Mesothelial cell of epicardium (in vitro differentiated cells): ENCODE results near the gene ZNF737. TPM values are rescaled to one million over a fixed set of nuclear protein-coding genes. Genes with fewer than 3 reads are reported as not detected.
A peak's percentile ranks its signal among the peaks of the same experiment; 100 is the strongest.
"Not testable (repeated sequence)": the region's sequence is repeated elsewhere in the genome, so short reads cannot be mapped to it uniquely, and the experiment has no call there.

Experiments
- DNase-seq, 2 experiments: peaks; one replicate each; pipeline ENCODE4 v3.0.0; 2021; ENCODE audit warnings: low spot score in 2 of 2; ENCODE audit not compliant: unreplicated experiment in 2 of 2
- H3K27ac Mint-ChIP-seq: 2 replicates; pipeline ENCODE4 v1.8.0; 2021; ENCODE audit warnings: mixed read lengths
- H3K27me3 Mint-ChIP-seq: 2 replicates; pipeline ENCODE4 v1.8.0; 2021; ENCODE audit warnings: low read depth, mixed read lengths
- H3K36me3 Mint-ChIP-seq: 2 replicates; pipeline ENCODE4 v1.8.0; 2021; ENCODE audit warnings: mixed read lengths
- H3K4me1 Mint-ChIP-seq: 2 replicates; pipeline ENCODE4 v1.8.0; 2021; ENCODE audit warnings: mixed read lengths
- H3K4me3 Mint-ChIP-seq: 2 replicates; pipeline ENCODE4 v1.8.0; 2021; ENCODE audit warnings: mild to moderate bottlenecking, moderate library complexity, mixed read lengths
- H3K9me3 Mint-ChIP-seq: 2 replicates; pipeline ENCODE4 v1.8.0; 2021; ENCODE audit warnings: mixed read lengths
- total RNA-seq: library from RNA; stranded (reverse); gene quantifications from 3 replicates; pipeline ENCODE4 v1.2.1, GENCODE V29; 2021
- TF ChIP-seq, protein P1 (sequence below): fragments of 200-600 bp; sonication (generic); IDR thresholded peaks from one replicate; pipeline ENCODE4 v1.5.0; 2021; ENCODE audit warnings: antibody characterized with exemption; ENCODE audit not compliant: unreplicated experiment

ZNF737 gene
- total RNA-seq, 1 donor from 2014 or later = 31.1 TPM

DNA sequence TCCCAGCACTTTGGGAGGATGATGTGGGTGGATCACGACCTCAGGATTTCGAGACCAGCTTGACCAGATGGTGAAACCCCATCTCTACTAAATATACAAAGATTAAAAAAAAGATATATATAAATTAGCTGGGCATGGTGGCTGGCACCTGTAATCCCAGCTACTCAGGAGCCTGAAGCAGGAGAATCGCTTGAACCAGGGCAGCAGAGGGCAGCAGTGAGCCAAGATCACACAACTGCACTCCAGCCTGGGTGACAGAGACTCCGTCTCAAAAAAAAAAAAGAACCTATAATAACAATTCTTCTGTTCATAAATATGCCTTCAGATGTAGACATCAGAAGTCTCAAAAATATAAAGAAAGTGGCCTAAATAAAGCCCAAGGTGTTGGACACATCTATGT, 7.6 kb downstream of the ZNF737 start:
- no peaks in the 10 kb centered on the region for H3K27me3 Mint-ChIP-seq
- no peak overlapping the region for H3K27ac Mint-ChIP-seq
- peaks cover 76% of the 10 kb centered on the region for H3K36me3 Mint-ChIP-seq
- TF ChIP-seq, protein P1, sequence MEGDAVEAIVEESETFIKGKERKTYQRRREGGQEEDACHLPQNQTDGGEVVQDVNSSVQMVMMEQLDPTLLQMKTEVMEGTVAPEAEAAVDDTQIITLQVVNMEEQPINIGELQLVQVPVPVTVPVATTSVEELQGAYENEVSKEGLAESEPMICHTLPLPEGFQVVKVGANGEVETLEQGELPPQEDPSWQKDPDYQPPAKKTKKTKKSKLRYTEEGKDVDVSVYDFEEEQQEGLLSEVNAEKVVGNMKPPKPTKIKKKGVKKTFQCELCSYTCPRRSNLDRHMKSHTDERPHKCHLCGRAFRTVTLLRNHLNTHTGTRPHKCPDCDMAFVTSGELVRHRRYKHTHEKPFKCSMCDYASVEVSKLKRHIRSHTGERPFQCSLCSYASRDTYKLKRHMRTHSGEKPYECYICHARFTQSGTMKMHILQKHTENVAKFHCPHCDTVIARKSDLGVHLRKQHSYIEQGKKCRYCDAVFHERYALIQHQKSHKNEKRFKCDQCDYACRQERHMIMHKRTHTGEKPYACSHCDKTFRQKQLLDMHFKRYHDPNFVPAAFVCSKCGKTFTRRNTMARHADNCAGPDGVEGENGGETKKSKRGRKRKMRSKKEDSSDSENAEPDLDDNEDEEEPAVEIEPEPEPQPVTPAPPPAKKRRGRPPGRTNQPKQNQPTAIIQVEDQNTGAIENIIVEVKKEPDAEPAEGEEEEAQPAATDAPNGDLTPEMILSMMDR = no peak
- DNase-seq = no peak
- H3K9me3 Mint-ChIP-seq = peaks cover 66% of the 10 kb centered on the region
- H3K4me3 Mint-ChIP-seq = no peak overlapping the region
- H3K4me1 Mint-ChIP-seq = no peaks in the 10 kb centered on the region

DNA sequence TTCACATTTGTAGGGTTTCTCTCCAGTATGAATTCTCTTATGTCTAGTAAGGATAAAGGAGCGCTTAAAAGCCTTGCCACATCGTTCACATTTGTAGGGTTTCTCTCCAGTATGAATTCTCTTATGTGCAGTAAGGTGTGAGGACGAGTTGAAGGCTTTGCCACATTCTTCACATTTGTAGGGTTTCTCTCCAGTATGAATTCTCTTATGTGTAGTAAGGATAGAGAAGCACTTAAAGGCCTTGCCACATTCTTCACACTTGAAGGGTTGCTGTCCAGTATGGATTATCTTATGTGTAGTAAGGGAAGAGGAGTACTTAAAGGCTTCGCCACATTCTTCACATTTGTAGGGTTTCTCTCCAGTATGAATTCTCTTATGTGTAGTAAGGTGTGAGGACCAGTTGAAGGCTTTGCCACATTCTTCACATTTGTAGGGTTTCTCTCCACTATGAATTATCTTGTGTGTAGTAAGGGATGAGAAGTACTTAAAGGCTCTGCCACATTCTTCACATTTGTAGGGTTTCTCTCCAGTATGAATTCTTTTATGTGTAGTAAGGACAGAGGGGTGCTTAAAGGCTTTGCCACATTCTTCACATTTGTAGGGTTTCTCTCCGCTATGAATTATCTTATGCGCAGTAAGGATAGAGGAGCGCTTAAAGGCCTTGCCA, 20.8 kb downstream of the ZNF737 start:
- not testable (repeated sequence) for DNase-seq, H3K27me3 Mint-ChIP-seq, H3K4me3 Mint-ChIP-seq, H3K4me1 Mint-ChIP-seq
- H3K27ac Mint-ChIP-seq = peak overlapping the region; percentile 37
- H3K36me3 Mint-ChIP-seq = peaks cover 71% of the 10 kb centered on the region
- H3K9me3 Mint-ChIP-seq = peaks cover 52% of the 10 kb centered on the region

DNA sequence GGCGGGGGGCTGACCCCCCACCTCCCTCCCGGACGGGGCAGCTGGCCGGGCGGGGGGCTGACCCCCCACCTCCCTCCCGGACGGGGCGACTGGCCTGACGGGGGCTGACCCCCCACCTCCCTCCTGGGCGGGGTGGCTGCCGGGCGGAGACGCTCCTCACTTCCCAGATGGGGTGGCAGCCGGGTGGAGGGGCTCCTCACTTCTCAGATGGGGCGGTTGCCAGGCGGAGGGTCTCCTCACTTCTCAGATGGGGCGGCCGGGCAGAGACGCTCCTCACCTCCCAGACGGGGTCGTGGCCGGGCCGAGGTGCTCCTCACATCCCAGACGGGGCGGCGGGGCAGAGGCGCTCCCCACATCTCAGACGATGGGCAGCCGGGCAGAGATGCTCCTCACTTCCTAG, 35.3 kb downstream of the ZNF737 start:
- H3K4me3 Mint-ChIP-seq = not testable (repeated sequence)
- H3K9me3 Mint-ChIP-seq = peaks cover 16% of the 10 kb centered on the region

DNA sequence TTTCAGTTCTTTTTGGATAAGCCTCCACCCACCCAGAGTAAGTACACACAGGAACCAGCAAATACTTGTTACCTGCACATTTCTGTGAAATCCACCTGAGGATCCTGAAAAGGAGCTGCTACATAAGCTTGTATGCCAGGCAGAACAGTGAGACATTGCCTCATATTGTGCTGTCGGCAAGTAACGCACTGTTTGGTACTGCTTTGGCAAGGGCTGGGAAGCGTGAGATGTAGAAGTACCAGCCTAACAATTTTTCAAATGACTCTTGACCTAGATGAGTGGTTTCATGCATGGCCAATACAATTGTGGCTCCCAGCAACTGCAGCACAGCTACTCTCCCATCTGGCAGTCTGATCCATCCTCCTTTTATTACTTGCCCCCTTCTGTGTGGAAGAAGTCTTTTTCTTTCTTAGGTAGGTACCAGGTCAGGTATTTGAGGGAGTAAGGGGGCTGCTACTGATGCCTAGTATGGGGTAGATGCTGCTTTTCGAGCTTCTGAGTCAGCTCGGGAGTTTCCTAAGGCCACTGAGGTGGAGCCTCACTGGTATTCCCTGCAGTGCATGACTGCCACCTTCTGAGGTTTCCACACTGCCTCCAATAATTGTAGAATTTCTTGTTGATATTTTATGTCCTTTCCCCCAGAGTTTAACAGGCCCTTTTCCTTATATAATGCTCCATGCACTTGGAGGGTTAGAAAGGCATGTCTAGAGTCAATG, 52.2 kb downstream of the ZNF737 start:
- no peaks in the 10 kb centered on the region for H3K36me3 Mint-ChIP-seq
- TF ChIP-seq, protein P1 = no peak
- H3K27ac Mint-ChIP-seq = no peak overlapping the region
- H3K27me3 Mint-ChIP-seq = no peaks in the 10 kb centered on the region
- H3K4me1 Mint-ChIP-seq = no peaks in the 10 kb centered on the region
- DNase-seq = no peak
- H3K9me3 Mint-ChIP-seq = peaks cover 20% of the 10 kb centered on the region
- no peak overlapping the region for H3K4me3 Mint-ChIP-seq

More for the DNA sequence above, 35.3 kb downstream of the ZNF737 start:
- H3K27me3 Mint-ChIP-seq, H3K36me3 Mint-ChIP-seq, H3K27ac Mint-ChIP-seq, DNase-seq, H3K4me1 Mint-ChIP-seq: not testable (repeated sequence)

DNA sequence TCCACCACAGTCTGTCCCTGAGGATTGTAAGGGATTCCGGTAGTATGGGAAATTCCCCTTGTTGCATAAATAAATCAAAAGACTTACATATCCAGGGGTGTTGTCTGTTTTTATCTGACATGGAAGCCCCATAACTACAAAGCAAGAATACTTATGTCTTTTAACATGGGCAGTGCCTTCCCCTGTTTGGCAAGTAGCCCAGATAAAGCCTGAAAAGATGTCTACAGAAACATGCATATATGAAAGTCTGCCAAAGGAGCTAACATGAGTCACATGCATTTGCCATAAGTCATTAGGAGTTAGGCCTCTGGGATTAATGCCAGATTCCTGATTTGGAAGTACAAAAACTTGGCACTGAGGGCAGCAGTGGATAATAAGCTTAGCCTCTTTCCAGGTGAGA, 62.1 kb downstream of the ZNF737 start:
- Mint-ChIP-seq H3K4me1 (peaks cover 8% of the 10 kb centered on the region), H3K36me3 (no peaks in the 10 kb centered on the region), H3K27me3 (no peaks in the 10 kb centered on the region), H3K4me3 (no peak overlapping the region), H3K27ac (no peak overlapping the region), H3K9me3 (peaks cover 23% of the 10 kb centered on the region)
- DNase-seq = no peak
- TF ChIP-seq, protein P1 = no peak

Other genes starting within 250 kb of the ZNF737 start
- gene ZNF626, start 95.8 kb upstream of the ZNF737 start, total RNA-seq = 30.2 to 34.6 TPM (median 30.3 TPM) in 3 replicates
- 15.6 to 16.7 TPM (median 16.2 TPM) in 3 replicates for gene ZNF66, start 210.5 kb upstream of the ZNF737 start, total RNA-seq